ENCODE results near the gene ZNF845.
"Not testable (repeated sequence)": the region's sequence is repeated elsewhere in the genome, so short reads cannot be mapped to it uniquely, and the experiment has no call there.

Gene ZNF845

GRCh38 chr19:53333463-53334449, at the start of gene ZNF845:
Gene ZNF845, plus strand, starts transcription at chr19:53333749. Its CDS starts 7,559 bp downstream, at chr19:53341308.
- DNase-seq (ENCODE audit: low spot score) = peak; percentile 96

- DNase-seq (ENCODE audit: low spot score) = no peak
Observed at GRCh38 chr19:53285087-53285486, 48.5 kb upstream of the ZNF845 start.

GRCh38 chr19:53290758-53291549, 42.6 kb upstream of the ZNF845 start:
- no peak for DNase-seq (ENCODE audit: low spot score)

GRCh38 chr19:53294786-53295441, 38.6 kb upstream of the ZNF845 start:
- no peak for DNase-seq (ENCODE audit: low spot score)

- DNase-seq (ENCODE audit: low spot score) = not testable (repeated sequence)
Observed at GRCh38 chr19:53301341-53301740, 32.2 kb upstream of the ZNF845 start.

GRCh38 chr19:53308339-53308811, 25.2 kb upstream of the ZNF845 start:
- no peak for DNase-seq (ENCODE audit: low spot score)

- no peak for DNase-seq (ENCODE audit: low spot score)
Observed at GRCh38 chr19:53311044-53311443, 22.5 kb upstream of the ZNF845 start.

- no peak for DNase-seq (ENCODE audit: low spot score)
Observed at GRCh38 chr19:53311897-53312296, 21.7 kb upstream of the ZNF845 start.

- no peak for DNase-seq (ENCODE audit: low spot score)
Observed at GRCh38 chr19:53328967-53329366, 4.6 kb upstream of the ZNF845 start.

- no peak for DNase-seq (ENCODE audit: low spot score)
Observed at GRCh38 chr19:53332484-53332883, 1.1 kb upstream of the ZNF845 start.

GRCh38 chr19:53333066-53333462, 485 bp upstream of the ZNF845 start:
- no peak for DNase-seq (ENCODE audit: low spot score)

- DNase-seq (ENCODE audit: low spot score) = not testable (repeated sequence)
Observed at GRCh38 chr19:53344403-53344802, 10.9 kb downstream of the ZNF845 start.

GRCh38 chr19:53355739-53356138, 22.2 kb downstream of the ZNF845 start:
- no peak for DNase-seq (ENCODE audit: low spot score)

- DNase-seq (ENCODE audit: low spot score) = no peak
Observed at GRCh38 chr19:53357821-53358581, 24.5 kb downstream of the ZNF845 start.

- not testable (repeated sequence) for DNase-seq (ENCODE audit: low spot score)
Observed at GRCh38 chr19:53360056-53360455, 26.5 kb downstream of the ZNF845 start.

- DNase-seq (ENCODE audit: low spot score) = peak; percentile 90
Observed at GRCh38 chr19:53365134-53365898, 31.8 kb downstream of the ZNF845 start, which contains the start of gene ZNF525. Gene ZNF525, plus strand, starts transcription at chr19:53365705. Its CDS starts 6,577 bp downstream, at chr19:53372282.

GRCh38 chr19:53365899-53366493, 32.4 kb downstream of the ZNF845 start:
- peak; percentile 70 for DNase-seq (ENCODE audit: low spot score)

- no peak for DNase-seq (ENCODE audit: low spot score)
Observed at GRCh38 chr19:53372196-53372595, 38.6 kb downstream of the ZNF845 start.

- DNase-seq (ENCODE audit: low spot score) = no peak
Observed at GRCh38 chr19:53374288-53374687, 40.7 kb downstream of the ZNF845 start.

GRCh38 chr19:53374743-53375142, 41.2 kb downstream of the ZNF845 start:
- DNase-seq (ENCODE audit: low spot score) = no peak

Data from left forelimb (tissue), 1 donor.